Measurements from ENCODE around the gene PLCH1. TPM values are rescaled to one million over a fixed set of nuclear protein-coding genes. Genes with fewer than 3 reads are reported as not detected.
A peak's percentile ranks its signal among the peaks of the same experiment; 100 is the strongest.

PLCH1 gene
- total and polyA plus RNA-seq, 2 experiments from 2014 or later = 8.1 to 25.3 TPM

DNA sequence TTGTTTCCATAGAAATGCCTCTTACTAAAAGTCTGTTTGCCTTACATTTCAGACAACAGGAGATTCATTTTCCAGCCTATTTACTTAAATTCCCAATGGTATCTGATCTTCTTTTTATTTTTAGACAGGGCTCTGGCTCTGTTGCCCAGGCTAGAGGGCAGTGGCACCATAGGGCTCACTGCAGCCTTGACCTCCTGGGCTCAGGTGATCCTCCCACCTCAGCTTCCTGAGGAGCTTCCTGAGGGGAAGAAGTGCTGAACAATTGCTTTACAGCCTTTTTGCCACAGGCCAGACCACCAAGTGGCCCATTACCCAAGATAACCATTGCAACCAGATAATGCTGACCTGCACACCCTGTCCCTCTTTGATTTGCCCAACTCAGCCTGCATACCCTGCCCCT lies 126.3 kb downstream of the PLCH1 start:
- peaks cover 31% of the 10 kb centered on the region for H3K79me2 ChIP-seq (replicated peaks; ENCODE audit: insufficient read depth)
- Mint-ChIP-seq H3K36me3 (ENCODE audit: low read depth) (peaks cover 45% of the 10 kb centered on the region), H3K4me1 (peaks cover 47% of the 10 kb centered on the region), H3K4me3 (no peak overlapping the region), H3K9me3 (peaks cover 42% of the 10 kb centered on the region), H3K27ac (peak overlapping the region; percentile 91), H3K27me3 (ENCODE audit: insufficient read depth, low read depth, poor library complexity) (no peaks in the 10 kb centered on the region)
- H3K27me3 ChIP-seq (ENCODE audit: insufficient read depth) = no peaks in the 10 kb centered on the region
- DNase-seq (ENCODE audit: low spot score) = no peak
- no peak overlapping the region for H2AFZ ChIP-seq
- H3K36me3 ChIP-seq (ENCODE audit: insufficient read depth) = peaks cover 17% of the 10 kb centered on the region; the same call in 1 of the 2 replicates
- peak; percentile 22; the same call in 2 of the 3 replicates for ATAC-seq
- peaks cover 29% of the 10 kb centered on the region for H3K4me1 ChIP-seq (ENCODE audit: insufficient read depth)
- H3K4me3 ChIP-seq = no peak overlapping the region
- H3K4me2 ChIP-seq = peak overlapping the region; percentile 0
- no peaks in the 10 kb centered on the region for H3F3A ChIP-seq (replicated peaks; ENCODE audit: low read depth)
- TF ChIP-seq NANOG (IDR thresholded peaks at IDR 0.05; ENCODE audit: borderline replicate concordance) (no peak), POLR2AphosphoS5 (IDR thresholded peaks at IDR 0.05; ENCODE audit: low read depth) (no peak), ZNF331 (CRISPR knock-in tag; IDR thresholded peaks at IDR 0.05; ENCODE audit: low read depth) (no peak), STAT1 (IDR thresholded peaks at IDR 0.05; ENCODE audit: unreplicated experiment) (no peak), EZH2phosphoT487 (IDR thresholded peaks at IDR 0.05; ENCODE audit: unreplicated experiment) (no peak), ZNF114 (CRISPR knock-in tag; IDR thresholded peaks at IDR 0.05) (no peak)
- TF ChIP-seq, protein P1, sequence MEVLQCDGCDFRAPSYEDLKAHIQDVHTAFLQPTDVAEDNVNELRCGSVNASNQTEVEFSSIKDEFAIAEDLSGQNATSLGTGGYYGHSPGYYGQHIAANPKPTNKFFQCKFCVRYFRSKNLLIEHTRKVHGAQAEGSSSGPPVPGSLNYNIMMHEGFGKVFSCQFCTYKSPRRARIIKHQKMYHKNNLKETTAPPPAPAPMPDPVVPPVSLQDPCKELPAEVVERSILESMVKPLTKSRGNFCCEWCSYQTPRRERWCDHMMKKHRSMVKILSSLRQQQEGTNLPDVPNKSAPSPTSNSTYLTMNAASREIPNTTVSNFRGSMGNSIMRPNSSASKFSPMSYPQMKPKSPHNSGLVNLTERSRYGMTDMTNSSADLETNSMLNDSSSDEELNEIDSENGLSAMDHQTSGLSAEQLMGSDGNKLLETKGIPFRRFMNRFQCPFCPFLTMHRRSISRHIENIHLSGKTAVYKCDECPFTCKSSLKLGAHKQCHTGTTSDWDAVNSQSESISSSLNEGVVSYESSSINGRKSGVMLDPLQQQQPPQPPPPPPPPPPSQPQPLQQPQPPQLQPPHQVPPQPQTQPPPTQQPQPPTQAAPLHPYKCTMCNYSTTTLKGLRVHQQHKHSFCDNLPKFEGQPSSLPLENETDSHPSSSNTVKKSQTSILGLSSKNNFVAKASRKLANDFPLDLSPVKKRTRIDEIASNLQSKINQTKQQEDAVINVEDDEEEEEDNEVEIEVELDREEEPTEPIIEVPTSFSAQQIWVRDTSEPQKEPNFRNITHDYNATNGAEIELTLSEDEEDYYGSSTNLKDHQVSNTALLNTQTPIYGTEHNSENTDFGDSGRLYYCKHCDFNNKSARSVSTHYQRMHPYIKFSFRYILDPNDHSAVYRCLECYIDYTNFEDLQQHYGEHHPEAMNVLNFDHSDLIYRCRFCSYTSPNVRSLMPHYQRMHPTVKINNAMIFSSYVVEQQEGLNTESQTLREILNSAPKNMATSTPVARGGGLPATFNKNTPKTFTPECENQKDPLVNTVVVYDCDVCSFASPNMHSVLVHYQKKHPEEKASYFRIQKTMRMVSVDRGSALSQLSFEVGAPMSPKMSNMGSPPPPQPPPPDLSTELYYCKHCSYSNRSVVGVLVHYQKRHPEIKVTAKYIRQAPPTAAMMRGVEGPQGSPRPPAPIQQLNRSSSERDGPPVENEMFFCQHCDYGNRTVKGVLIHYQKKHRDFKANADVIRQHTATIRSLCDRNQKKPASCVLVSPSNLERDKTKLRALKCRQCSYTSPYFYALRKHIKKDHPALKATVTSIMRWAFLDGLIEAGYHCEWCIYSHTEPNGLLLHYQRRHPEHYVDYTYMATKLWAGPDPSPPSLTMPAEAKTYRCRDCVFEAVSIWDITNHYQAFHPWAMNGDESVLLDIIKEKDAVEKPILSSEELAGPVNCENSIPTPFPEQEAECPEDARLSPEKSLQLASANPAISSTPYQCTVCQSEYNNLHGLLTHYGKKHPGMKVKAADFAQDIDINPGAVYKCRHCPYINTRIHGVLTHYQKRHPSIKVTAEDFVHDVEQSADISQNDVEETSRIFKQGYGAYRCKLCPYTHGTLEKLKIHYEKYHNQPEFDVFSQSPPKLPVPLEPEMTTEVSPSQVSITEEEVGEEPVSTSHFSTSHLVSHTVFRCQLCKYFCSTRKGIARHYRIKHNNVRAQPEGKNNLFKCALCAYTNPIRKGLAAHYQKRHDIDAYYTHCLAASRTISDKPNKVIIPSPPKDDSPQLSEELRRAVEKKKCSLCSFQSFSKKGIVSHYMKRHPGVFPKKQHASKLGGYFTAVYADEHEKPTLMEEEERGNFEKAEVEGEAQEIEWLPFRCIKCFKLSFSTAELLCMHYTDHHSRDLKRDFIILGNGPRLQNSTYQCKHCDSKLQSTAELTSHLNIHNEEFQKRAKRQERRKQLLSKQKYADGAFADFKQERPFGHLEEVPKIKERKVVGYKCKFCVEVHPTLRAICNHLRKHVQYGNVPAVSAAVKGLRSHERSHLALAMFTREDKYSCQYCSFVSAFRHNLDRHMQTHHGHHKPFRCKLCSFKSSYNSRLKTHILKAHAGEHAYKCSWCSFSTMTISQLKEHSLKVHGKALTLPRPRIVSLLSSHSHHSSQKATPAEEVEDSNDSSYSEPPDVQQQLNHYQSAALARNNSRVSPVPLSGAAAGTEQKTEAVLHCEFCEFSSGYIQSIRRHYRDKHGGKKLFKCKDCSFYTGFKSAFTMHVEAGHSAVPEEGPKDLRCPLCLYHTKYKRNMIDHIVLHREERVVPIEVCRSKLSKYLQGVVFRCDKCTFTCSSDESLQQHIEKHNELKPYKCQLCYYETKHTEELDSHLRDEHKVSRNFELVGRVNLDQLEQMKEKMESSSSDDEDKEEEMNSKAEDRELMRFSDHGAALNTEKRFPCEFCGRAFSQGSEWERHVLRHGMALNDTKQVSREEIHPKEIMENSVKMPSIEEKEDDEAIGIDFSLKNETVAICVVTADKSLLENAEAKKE (CRISPR knock-in tag; IDR thresholded peaks at IDR 0.05) = no peak
- TF ChIP-seq, protein P2, sequence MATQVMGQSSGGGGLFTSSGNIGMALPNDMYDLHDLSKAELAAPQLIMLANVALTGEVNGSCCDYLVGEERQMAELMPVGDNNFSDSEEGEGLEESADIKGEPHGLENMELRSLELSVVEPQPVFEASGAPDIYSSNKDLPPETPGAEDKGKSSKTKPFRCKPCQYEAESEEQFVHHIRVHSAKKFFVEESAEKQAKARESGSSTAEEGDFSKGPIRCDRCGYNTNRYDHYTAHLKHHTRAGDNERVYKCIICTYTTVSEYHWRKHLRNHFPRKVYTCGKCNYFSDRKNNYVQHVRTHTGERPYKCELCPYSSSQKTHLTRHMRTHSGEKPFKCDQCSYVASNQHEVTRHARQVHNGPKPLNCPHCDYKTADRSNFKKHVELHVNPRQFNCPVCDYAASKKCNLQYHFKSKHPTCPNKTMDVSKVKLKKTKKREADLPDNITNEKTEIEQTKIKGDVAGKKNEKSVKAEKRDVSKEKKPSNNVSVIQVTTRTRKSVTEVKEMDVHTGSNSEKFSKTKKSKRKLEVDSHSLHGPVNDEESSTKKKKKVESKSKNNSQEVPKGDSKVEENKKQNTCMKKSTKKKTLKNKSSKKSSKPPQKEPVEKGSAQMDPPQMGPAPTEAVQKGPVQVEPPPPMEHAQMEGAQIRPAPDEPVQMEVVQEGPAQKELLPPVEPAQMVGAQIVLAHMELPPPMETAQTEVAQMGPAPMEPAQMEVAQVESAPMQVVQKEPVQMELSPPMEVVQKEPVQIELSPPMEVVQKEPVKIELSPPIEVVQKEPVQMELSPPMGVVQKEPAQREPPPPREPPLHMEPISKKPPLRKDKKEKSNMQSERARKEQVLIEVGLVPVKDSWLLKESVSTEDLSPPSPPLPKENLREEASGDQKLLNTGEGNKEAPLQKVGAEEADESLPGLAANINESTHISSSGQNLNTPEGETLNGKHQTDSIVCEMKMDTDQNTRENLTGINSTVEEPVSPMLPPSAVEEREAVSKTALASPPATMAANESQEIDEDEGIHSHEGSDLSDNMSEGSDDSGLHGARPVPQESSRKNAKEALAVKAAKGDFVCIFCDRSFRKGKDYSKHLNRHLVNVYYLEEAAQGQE (IDR thresholded peaks at IDR 0.05; ENCODE audit: unreplicated experiment) = no peak
- TF ChIP-seq, protein P3, sequence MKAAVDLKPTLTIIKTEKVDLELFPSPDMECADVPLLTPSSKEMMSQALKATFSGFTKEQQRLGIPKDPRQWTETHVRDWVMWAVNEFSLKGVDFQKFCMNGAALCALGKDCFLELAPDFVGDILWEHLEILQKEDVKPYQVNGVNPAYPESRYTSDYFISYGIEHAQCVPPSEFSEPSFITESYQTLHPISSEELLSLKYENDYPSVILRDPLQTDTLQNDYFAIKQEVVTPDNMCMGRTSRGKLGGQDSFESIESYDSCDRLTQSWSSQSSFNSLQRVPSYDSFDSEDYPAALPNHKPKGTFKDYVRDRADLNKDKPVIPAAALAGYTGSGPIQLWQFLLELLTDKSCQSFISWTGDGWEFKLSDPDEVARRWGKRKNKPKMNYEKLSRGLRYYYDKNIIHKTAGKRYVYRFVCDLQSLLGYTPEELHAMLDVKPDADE (IDR thresholded peaks at IDR 0.05) = no peak
- TF ChIP-seq, protein P4, sequence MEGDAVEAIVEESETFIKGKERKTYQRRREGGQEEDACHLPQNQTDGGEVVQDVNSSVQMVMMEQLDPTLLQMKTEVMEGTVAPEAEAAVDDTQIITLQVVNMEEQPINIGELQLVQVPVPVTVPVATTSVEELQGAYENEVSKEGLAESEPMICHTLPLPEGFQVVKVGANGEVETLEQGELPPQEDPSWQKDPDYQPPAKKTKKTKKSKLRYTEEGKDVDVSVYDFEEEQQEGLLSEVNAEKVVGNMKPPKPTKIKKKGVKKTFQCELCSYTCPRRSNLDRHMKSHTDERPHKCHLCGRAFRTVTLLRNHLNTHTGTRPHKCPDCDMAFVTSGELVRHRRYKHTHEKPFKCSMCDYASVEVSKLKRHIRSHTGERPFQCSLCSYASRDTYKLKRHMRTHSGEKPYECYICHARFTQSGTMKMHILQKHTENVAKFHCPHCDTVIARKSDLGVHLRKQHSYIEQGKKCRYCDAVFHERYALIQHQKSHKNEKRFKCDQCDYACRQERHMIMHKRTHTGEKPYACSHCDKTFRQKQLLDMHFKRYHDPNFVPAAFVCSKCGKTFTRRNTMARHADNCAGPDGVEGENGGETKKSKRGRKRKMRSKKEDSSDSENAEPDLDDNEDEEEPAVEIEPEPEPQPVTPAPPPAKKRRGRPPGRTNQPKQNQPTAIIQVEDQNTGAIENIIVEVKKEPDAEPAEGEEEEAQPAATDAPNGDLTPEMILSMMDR (conservative IDR thresholded peaks at IDR 0.05; ENCODE audit: low read depth in 2 of 2) = no peak
- H4K20me1 ChIP-seq (replicated peaks; ENCODE audit: insufficient read depth) = no peaks in the 10 kb centered on the region
- H3K9me2 ChIP-seq (ENCODE audit: insufficient read depth) = no peaks in the 10 kb centered on the region
- peak overlapping the region; percentile 87 for H3K27ac ChIP-seq (ENCODE audit: low read depth)
